CD14-positive monocyte (primary cell): Measurements from ENCODE around the gene ASB6. TPM values are rescaled to one million over a fixed set of nuclear protein-coding genes. Genes with fewer than 3 reads are reported as not detected.

ENCODE experiments used
- DNase-seq, 3 donors: peaks; one replicate each; pipeline ENCODE4 v3.0.0-alpha.2; 2011 to 2022
- H2AFZ ChIP-seq: 2 replicates; pipeline ENCODE4 v1.6.0; 2012; ENCODE audit warnings: mild to moderate bottlenecking, low read depth, low read length, inconsistent platforms; ENCODE audit not compliant: insufficient read depth, poor library complexity, severe bottlenecking
- H3K27ac ChIP-seq, 2 donors: 1 replicate in 1 of 2; 2 replicates in 1 of 2; pipeline ENCODE4 v1.5.1; 2012 to 2013; ENCODE audit warnings: low read length in 2 of 2, control low read depth in 1 of 2, inconsistent platforms in 1 of 2, low read depth in 1 of 2, mild to moderate bottlenecking in 1 of 2
- H3K27me3 ChIP-seq, 2 donors: one replicate each; pipeline versions ENCODE4 v1.6.0 to v1.6.1; 2011 to 2013; ENCODE audit warnings: low read length in 2 of 2; ENCODE audit not compliant: control insufficient read depth in 2 of 2, insufficient read depth in 2 of 2
- H3K36me3 ChIP-seq, 2 donors: replicated peaks in 1 of 2; 1 replicate in 1 of 2; 2 replicates in 1 of 2; pipeline versions ENCODE4 v1.5.1 to v1.6.1; 2012 to 2013; ENCODE audit warnings: low read length in 2 of 2, control low read depth in 1 of 2, inconsistent platforms in 1 of 2, mild to moderate bottlenecking in 1 of 2; ENCODE audit not compliant: insufficient read depth in 2 of 2, control insufficient read depth in 1 of 2
- H3K4me1 ChIP-seq, 2 donors: 1 replicate in 1 of 2; 2 replicates in 1 of 2; pipeline versions ENCODE4 v1.5.1 to v1.6.1; 2012 to 2013; ENCODE audit warnings: low read length in 2 of 2, control low read depth in 1 of 2, inconsistent platforms in 1 of 2, mild to moderate bottlenecking in 1 of 2, moderate library complexity in 1 of 2; ENCODE audit not compliant: insufficient read depth in 2 of 2, control insufficient read depth in 1 of 2
- H3K4me2 ChIP-seq: replicated peaks from 2 replicates; pipeline ENCODE3; 2012; ENCODE audit warnings: low read length, moderate library complexity, mild to moderate bottlenecking; ENCODE audit not compliant: poor library complexity, severe bottlenecking; ENCODE audit errors: extremely low read depth
- H3K4me3 ChIP-seq, 3 experiments: fragments of 200-600 bp in 1 of 3; sonication (generic) in 1 of 3; replicated peaks in 1 of 3; 1 replicate in 2 of 3; 2 replicates in 1 of 3; pipeline ENCODE4 v1.5.1; 2011 to 2013; ENCODE audit warnings: low read length in 3 of 3, mild to moderate bottlenecking in 3 of 3, control low read depth in 2 of 3, low read depth in 2 of 3, inconsistent platforms in 1 of 3, moderate library complexity in 1 of 3
- H3K79me2 ChIP-seq: 2 replicates; pipeline ENCODE4 v1.6.0; 2012; ENCODE audit warnings: mild to moderate bottlenecking, control low read depth, inconsistent platforms, low read length, moderate library complexity; ENCODE audit not compliant: insufficient read depth
- H3K9ac ChIP-seq: 2 replicates; pipeline ENCODE4 v1.6.0; 2017; ENCODE audit warnings: low read length, mild to moderate bottlenecking; ENCODE audit not compliant: insufficient read depth, poor library complexity, severe bottlenecking
- H3K9me3 ChIP-seq, 2 donors: replicated peaks in 1 of 2; 1 replicate in 1 of 2; 2 replicates in 1 of 2; pipeline versions ENCODE4 v1.5.1 to v1.6.1; 2012 to 2013; ENCODE audit warnings: low read length in 2 of 2, control low read depth in 1 of 2; ENCODE audit not compliant: control insufficient read depth in 1 of 2, insufficient read depth in 1 of 2
- H4K20me1 ChIP-seq: 2 replicates; pipeline ENCODE4 v1.6.0; 2012; ENCODE audit warnings: mild to moderate bottlenecking, low read length, control low read depth, moderate library complexity; ENCODE audit not compliant: insufficient read depth
- H3K27ac Mint-ChIP-seq, 7 donors: one replicate each; pipeline ENCODE4 v1.8.0; 2020; ENCODE audit warnings: mild to moderate bottlenecking in 7 of 7, mixed read lengths in 7 of 7, moderate library complexity in 6 of 7, inconsistent platforms in 2 of 7
- H3K27me3 Mint-ChIP-seq, 3 donors: one replicate each; pipeline ENCODE4 v1.8.0; 2021 to 2022; ENCODE audit warnings: low read depth in 3 of 3, mild to moderate bottlenecking in 3 of 3, mixed read lengths in 3 of 3, moderate library complexity in 3 of 3, inconsistent platforms in 1 of 3
- H3K36me3 Mint-ChIP-seq, 2 donors: one replicate each; pipeline ENCODE4 v1.8.0; 2020; ENCODE audit warnings: mixed read lengths in 2 of 2, inconsistent platforms in 1 of 2, mild to moderate bottlenecking in 1 of 2
- H3K4me1 Mint-ChIP-seq: one replicate; pipeline ENCODE4 v1.8.0; 2020; ENCODE audit warnings: mild to moderate bottlenecking, mixed read lengths
- H3K4me3 Mint-ChIP-seq, 2 donors: one replicate each; pipeline ENCODE4 v1.8.0; 2020; ENCODE audit warnings: mild to moderate bottlenecking in 2 of 2, mixed read lengths in 2 of 2, moderate library complexity in 1 of 2
- H3K9me3 Mint-ChIP-seq, 7 donors: one replicate each; pipeline ENCODE4 v1.8.0; 2020 to 2022; ENCODE audit warnings: mixed read lengths in 7 of 7, mild to moderate bottlenecking in 6 of 7, moderate library complexity in 6 of 7, inconsistent platforms in 2 of 7
- CTCF ChIP-seq: fragments of 200-600 bp; IDR thresholded peaks from one replicate; pipeline ENCODE4 v1.8.0; 2022; ENCODE audit warnings: antibody characterized with exemption, mild to moderate bottlenecking
- WGBS: methylation state at CpG from one replicate; pipeline ENCODE4 v1.1.5; 2013; ENCODE audit warnings: missing lambda C conversion rate; ENCODE audit not compliant: insufficient coverage; 5-methylcytosine and 5-hydroxymethylcytosine counted together
- intact Hi-C, 2 donors: fragments of 100-400 bp; cut with micrococcal nuclease; formaldehyde crosslinking; loops; one replicate each; pipeline versions ENCODE4 v1.15.0 to v1.15.1; 2023
- polyA plus RNA-seq, 3 donors: library from polyadenylated mRNA; depleted of rRNA in 1 of 3; unstranded in 2 of 3; stranded (reverse) in 1 of 3; fragments of 300-500 nt in 2 of 3; fragments of >200 nt in 1 of 3; fragmentation: Illumina TruSeq in 2 of 3; gene quantifications; 1 replicate in 2 of 3; 2 replicates in 1 of 3; pipeline ENCODE4 v1.2.3, GENCODE V29; 2012 to 2021

ASB6 gene
- polyA plus RNA-seq, 3 donors, result 8.1 to 21.1 (median 10.1) TPM

GRCh38 chr9:129612815-129613519, 29.0 kb downstream of the ASB6 start:
- DNase-seq, result no peak
- H3K4me3 ChIP-seq, result no peak overlapping the region
- Mint-ChIP-seq H3K4me3 (no peak overlapping the region), H3K36me3 (no peaks in the 10 kb centered on the region), H3K27ac (peak overlapping the region in 1 of 7 donors; percentile 19), H3K27me3 (peaks cover 6 to 15% (median 8%) of the 10 kb centered on the region in 3 donors), H3K4me1 (peaks cover 28% of the 10 kb centered on the region), H3K9me3 (peaks cover 0 to 2% (median 0%) of the 10 kb centered on the region in 7 donors)
- no peak overlapping the region for H3K27ac ChIP-seq
- no peak for TF ChIP-seq CTCF
- 83% methylated on average over 13 of the region's 15 CpGs for WGBS
- H3K4me1 ChIP-seq, result peaks cover 29 to 33% of the 10 kb centered on the region in 2 donors
- no peak overlapping the region for H2AFZ ChIP-seq
- H3K4me2 ChIP-seq, result no peak overlapping the region
- no peaks in the 10 kb centered on the region for H3K27me3 ChIP-seq
- H3K9me3 ChIP-seq, result no peaks in the 10 kb centered on the region
- H3K36me3 ChIP-seq, result no peaks in the 10 kb centered on the region
- no peaks in the 10 kb centered on the region for H3K79me2 ChIP-seq
- no peak overlapping the region for H3K9ac ChIP-seq
- no peaks in the 10 kb centered on the region for H4K20me1 ChIP-seq
- intact Hi-C loops, result loop anchor here in 1 of 2 donors (5.0 to 10.0 kb wide), 2 partner anchors 288 to 481 kb away; no protein-coding TSS in a partner anchor

- 91% methylated on average over 7 of the region's 7 CpGs for WGBS
- Mint-ChIP-seq H3K4me1 (peaks cover 35% of the 10 kb centered on the region), H3K27ac (no peak overlapping the region), H3K9me3 (peaks cover 0 to 2% (median 0%) of the 10 kb centered on the region in 7 donors), H3K36me3 (no peaks in the 10 kb centered on the region), H3K4me3 (no peak overlapping the region), H3K27me3 (peaks cover 6 to 16% (median 8%) of the 10 kb centered on the region in 3 donors)
- Histone ChIP-seq H3K9ac (no peak overlapping the region), H2AFZ (no peak overlapping the region), H3K9me3 (no peaks in the 10 kb centered on the region), H4K20me1 (no peaks in the 10 kb centered on the region), H3K4me1 (peaks cover 37 to 41% of the 10 kb centered on the region in 2 donors), H3K4me2 (no peak overlapping the region), H3K27me3 (no peaks in the 10 kb centered on the region), H3K79me2 (no peaks in the 10 kb centered on the region), H3K4me3 (no peak overlapping the region), H3K36me3 (no peaks in the 10 kb centered on the region), H3K27ac (no peak overlapping the region)
- intact Hi-C loops, result loop anchor here in 1 of 2 donors (5.0 to 10.0 kb wide), 2 partner anchors 287 to 480 kb away; no protein-coding TSS in a partner anchor
- no peak for TF ChIP-seq CTCF
- DNase-seq, result no peak
Measured at GRCh38 chr9:129612123-129612522, 29.8 kb downstream of the ASB6 start.
